Transverse colon (tissue), 3 donors: Measurements from ENCODE around the gene TMBIM6.

Source experiments
- CTCF ChIP-seq, 5 experiments: fragments of 200-600 bp in 3 of 5; fragments of 450-650 bp in 2 of 5; sonication (generic) in 3 of 5; IDR thresholded peaks; 1 replicate in 2 of 5; 2 replicates in 3 of 5; pipeline ENCODE4 v1.5.1; 2016 to 2017; ENCODE audit warnings: antibody characterized with exemption in 5 of 5, inconsistent platforms in 3 of 5, mild to moderate bottlenecking in 2 of 5, moderate library complexity in 1 of 5
- EP300 ChIP-seq: sonication (generic); formaldehyde crosslinking; IDR thresholded peaks from one replicate; pipeline ENCODE4 v1.6.1; 2017; ENCODE audit warnings: antibody characterized with exemption, low read depth
- POLR2A ChIP-seq: fragments of 450-650 bp; IDR thresholded peaks from one replicate; pipeline ENCODE4 v1.6.1; 2016; ENCODE audit warnings: antibody characterized with exemption, mild to moderate bottlenecking, moderate library complexity

DNA sequence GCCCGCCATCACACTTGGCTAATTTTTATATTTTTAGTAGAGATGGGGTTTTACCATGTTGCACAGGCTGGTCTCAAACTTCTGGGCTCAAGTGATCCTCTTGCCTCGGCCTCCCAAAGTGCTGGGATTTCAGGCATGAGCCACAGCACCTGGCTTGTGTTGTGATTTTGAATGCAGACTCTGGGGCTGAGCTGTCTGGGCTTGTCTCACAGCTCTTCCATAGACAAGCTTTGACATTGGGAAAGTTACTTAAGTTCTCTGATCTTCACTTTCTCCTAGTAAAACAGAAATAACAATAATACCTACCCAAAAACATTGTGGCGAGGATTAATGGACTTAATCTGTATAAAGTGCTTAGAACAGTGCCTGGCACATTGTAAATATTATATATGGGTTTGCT lies 36.0 kb downstream of the TMBIM6 start:
- TF ChIP-seq CTCF (IDR thresholded peaks at IDR 0.05) (no peak), POLR2A (no peak), EP300 (no peak)
